DOHH2 (cell line): ENCODE results near the gene RERG.

Experiments used
- H3F3A ChIP-seq: fragments of 200-600 bp; sonication (generic), shearing (Covaris generic); 2 replicates; pipeline ENCODE4 v1.6.0; 2016; ENCODE audit warnings: antibody characterized with exemption, mild to moderate bottlenecking; ENCODE audit not compliant: control insufficient read depth, insufficient read depth
- H3K27ac ChIP-seq: fragments of 200-600 bp; sonication (generic); 2 replicates; pipeline ENCODE4 v1.5.1; 2014; ENCODE audit warnings: low read depth, mild to moderate bottlenecking, low read length, moderate library complexity
- H3K27me3 ChIP-seq: fragments of 200-600 bp; sonication (generic); 2 replicates; pipeline ENCODE4 v1.6.1; 2014; ENCODE audit warnings: mild to moderate bottlenecking, low read length, mixed read lengths; ENCODE audit not compliant: control insufficient read depth
- H3K36me3 ChIP-seq: fragments of 200-600 bp; sonication (generic); 2 replicates; pipeline ENCODE4 v1.6.1; 2014; ENCODE audit warnings: mild to moderate bottlenecking, low read length, moderate library complexity, mixed read lengths; ENCODE audit not compliant: control insufficient read depth
- H3K4me1 ChIP-seq: fragments of 200-600 bp; sonication (generic); 2 replicates; pipeline ENCODE4 v1.6.1; 2014; ENCODE audit warnings: mild to moderate bottlenecking, low read length, mixed read lengths; ENCODE audit not compliant: control insufficient read depth
- H3K4me2 ChIP-seq: fragments of 200-600 bp; sonication (generic); 2 replicates; pipeline ENCODE4 v1.6.0; 2014; ENCODE audit warnings: mild to moderate bottlenecking, low read length, moderate library complexity
- H3K4me3 ChIP-seq: fragments of 200-600 bp; sonication (generic); 2 replicates; pipeline ENCODE4 v1.5.1; 2014; ENCODE audit warnings: mild to moderate bottlenecking, low read length, mixed read lengths
- H3K79me2 ChIP-seq: fragments of 200-600 bp; sonication (generic); 2 replicates; pipeline ENCODE4 v1.6.1; 2014; ENCODE audit warnings: mild to moderate bottlenecking, low read length, mixed read lengths; ENCODE audit not compliant: control insufficient read depth
- H3K9me2 ChIP-seq: fragments of 200-600 bp; sonication (generic); replicated peaks from 2 replicates; pipeline ENCODE4 v1.6.1; 2014; ENCODE audit warnings: mild to moderate bottlenecking, low read length, mixed read lengths; ENCODE audit not compliant: control insufficient read depth
- H3K9me3 ChIP-seq: fragments of 200-600 bp; sonication (generic); 2 replicates; pipeline ENCODE4 v1.6.1; 2014; ENCODE audit warnings: antibody characterized with exemption, low read length, mixed read lengths; ENCODE audit not compliant: control insufficient read depth, insufficient read depth
- H4K20me1 ChIP-seq: fragments of 200-600 bp; sonication (generic); 2 replicates; pipeline ENCODE4 v1.6.0; 2014; ENCODE audit warnings: low read depth, mild to moderate bottlenecking, antibody characterized with exemption, low read length, moderate library complexity; ENCODE audit not compliant: control insufficient read depth, insufficient read depth
- EZH2phosphoT487 ChIP-seq: fragments of 200-600 bp; sonication (generic); IDR thresholded peaks from 2 replicates; pipeline ENCODE4 v1.6.1; 2017; ENCODE audit warnings: borderline replicate concordance, mild to moderate bottlenecking, antibody characterized with exemption, low read length, moderate library complexity, mixed read lengths
- TF ChIP-seq, protein P1 (sequence below): fragments of 200-600 bp; sonication (generic); IDR thresholded peaks from one replicate; pipeline ENCODE4 v1.5.1; 2014; ENCODE audit warnings: antibody characterized with exemption, mild to moderate bottlenecking, low read depth, low read length; ENCODE audit not compliant: poor library complexity, severe bottlenecking

The RERG gene

GRCh38 chr12:15214851-15215601 is 6.2 kb downstream of the RERG start:
- no peaks in the 10 kb centered on the region for H3K4me1 ChIP-seq
- H3K27me3 ChIP-seq = peaks cover 11% of the 10 kb centered on the region
- H3K27ac ChIP-seq = no peak overlapping the region
- H3K9me2 ChIP-seq = no peaks in the 10 kb centered on the region
- no peaks in the 10 kb centered on the region for H3K79me2 ChIP-seq
- H3F3A ChIP-seq = no peaks in the 10 kb centered on the region
- H3K36me3 ChIP-seq = no peaks in the 10 kb centered on the region
- no peak overlapping the region for H3K4me2 ChIP-seq
- no peaks in the 10 kb centered on the region for H4K20me1 ChIP-seq
- H3K9me3 ChIP-seq = no peaks in the 10 kb centered on the region
- no peak for TF ChIP-seq EZH2phosphoT487
- TF ChIP-seq, protein P1, sequence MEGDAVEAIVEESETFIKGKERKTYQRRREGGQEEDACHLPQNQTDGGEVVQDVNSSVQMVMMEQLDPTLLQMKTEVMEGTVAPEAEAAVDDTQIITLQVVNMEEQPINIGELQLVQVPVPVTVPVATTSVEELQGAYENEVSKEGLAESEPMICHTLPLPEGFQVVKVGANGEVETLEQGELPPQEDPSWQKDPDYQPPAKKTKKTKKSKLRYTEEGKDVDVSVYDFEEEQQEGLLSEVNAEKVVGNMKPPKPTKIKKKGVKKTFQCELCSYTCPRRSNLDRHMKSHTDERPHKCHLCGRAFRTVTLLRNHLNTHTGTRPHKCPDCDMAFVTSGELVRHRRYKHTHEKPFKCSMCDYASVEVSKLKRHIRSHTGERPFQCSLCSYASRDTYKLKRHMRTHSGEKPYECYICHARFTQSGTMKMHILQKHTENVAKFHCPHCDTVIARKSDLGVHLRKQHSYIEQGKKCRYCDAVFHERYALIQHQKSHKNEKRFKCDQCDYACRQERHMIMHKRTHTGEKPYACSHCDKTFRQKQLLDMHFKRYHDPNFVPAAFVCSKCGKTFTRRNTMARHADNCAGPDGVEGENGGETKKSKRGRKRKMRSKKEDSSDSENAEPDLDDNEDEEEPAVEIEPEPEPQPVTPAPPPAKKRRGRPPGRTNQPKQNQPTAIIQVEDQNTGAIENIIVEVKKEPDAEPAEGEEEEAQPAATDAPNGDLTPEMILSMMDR = no peak
- H3K4me3 ChIP-seq = no peak overlapping the region

GRCh38 chr12:15212930-15213329 is 8.3 kb downstream of the RERG start:
- no peaks in the 10 kb centered on the region for H3K36me3 ChIP-seq
- H3K4me3 ChIP-seq = no peak overlapping the region
- H3K27me3 ChIP-seq = peaks cover 12% of the 10 kb centered on the region
- H3K4me2 ChIP-seq = no peak overlapping the region
- TF ChIP-seq, protein P1 = no peak
- TF ChIP-seq EZH2phosphoT487 = no peak
- H3K27ac ChIP-seq = no peak overlapping the region
- H4K20me1 ChIP-seq = no peaks in the 10 kb centered on the region
- H3K9me3 ChIP-seq = no peaks in the 10 kb centered on the region
- H3F3A ChIP-seq = no peaks in the 10 kb centered on the region
- H3K4me1 ChIP-seq = no peaks in the 10 kb centered on the region
- H3K9me2 ChIP-seq = no peaks in the 10 kb centered on the region
- H3K79me2 ChIP-seq = no peaks in the 10 kb centered on the region

DNA sequence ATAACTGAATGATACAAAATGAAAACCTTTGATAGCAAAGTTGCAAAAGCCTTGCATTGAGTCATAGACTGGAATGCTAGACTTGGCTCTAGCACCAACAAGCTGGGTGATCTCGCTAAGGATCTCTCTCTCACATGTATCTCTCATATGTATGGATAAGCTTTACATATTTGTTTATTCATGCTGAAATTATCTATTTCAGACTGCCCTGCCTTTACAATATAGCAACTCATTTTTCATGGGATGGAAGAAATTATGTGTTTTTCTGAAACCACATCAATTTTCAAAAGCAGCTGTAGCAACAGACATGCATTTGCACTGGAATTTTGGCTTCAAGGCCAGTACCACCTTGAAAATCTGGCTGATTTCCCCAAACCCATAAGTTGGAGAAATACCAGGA is 11.4 kb downstream of the RERG start:
- no peak overlapping the region for H3K27ac ChIP-seq

More for the DNA sequence above, 11.4 kb downstream of the RERG start:
- H3K9me3 ChIP-seq = no peaks in the 10 kb centered on the region
- H4K20me1 ChIP-seq = no peaks in the 10 kb centered on the region
- H3K27me3 ChIP-seq = peaks cover 10% of the 10 kb centered on the region
- no peak overlapping the region for H3K4me2 ChIP-seq
- no peak for TF ChIP-seq EZH2phosphoT487
- TF ChIP-seq, protein P1 = no peak
- no peak overlapping the region for H3K4me3 ChIP-seq
- H3K4me1 ChIP-seq = no peaks in the 10 kb centered on the region
- no peaks in the 10 kb centered on the region for H3K36me3 ChIP-seq
- H3F3A ChIP-seq = no peaks in the 10 kb centered on the region
- H3K9me2 ChIP-seq = no peaks in the 10 kb centered on the region
- no peaks in the 10 kb centered on the region for H3K79me2 ChIP-seq
